GM12878 (cell line): ENCODE measurements around the gene TRPC4.

Experiments
- CREB1 ChIP-seq: IDR thresholded peaks from 2 replicates; pipeline ENCODE4 v1.6.1; 2012; ENCODE audit warnings: low read depth, mild to moderate bottlenecking, inconsistent platforms
- CTCF ChIP-seq, 3 experiments: IDR thresholded peaks in 2 of 3; conservative IDR thresholded peaks in 1 of 3; 2 replicates each; pipeline ENCODE4 v1.5.1; 2011; ENCODE audit warnings: low read depth in 3 of 3, low read length in 3 of 3, mild to moderate bottlenecking in 3 of 3, control low read depth in 2 of 3, moderate library complexity in 2 of 3, inconsistent platforms in 1 of 3, mixed read lengths in 1 of 3; ENCODE audit not compliant: control insufficient read depth in 2 of 3, insufficient read depth in 1 of 3; ENCODE audit errors: extremely low read depth in 1 of 3
- EP300 ChIP-seq, 2 experiments: fragments of 150-350 bp in 1 of 2; IDR thresholded peaks; 2 replicates each; pipeline ENCODE4 v1.6.1; 2011 to 2012; ENCODE audit warnings: low read depth in 2 of 2, low read length in 2 of 2, borderline replicate concordance in 1 of 2, improper control_type of control experiment in 1 of 2, inconsistent platforms in 1 of 2; ENCODE audit not compliant: control insufficient read depth in 1 of 2
- EZH2 ChIP-seq: IDR thresholded peaks from 2 replicates; pipeline ENCODE4 v1.6.1; 2012; ENCODE audit warnings: low read depth, mild to moderate bottlenecking, control low read depth, inconsistent platforms, low read length, borderline replicate concordance; ENCODE audit not compliant: control insufficient read depth
- GABPA ChIP-seq: IDR thresholded peaks from 2 replicates; pipeline ENCODE4 v1.6.1; 2014; ENCODE audit warnings: antibody characterized with exemption, low read depth, mild to moderate bottlenecking, inconsistent platforms
- HSF1 ChIP-seq: fragments of 150-350 bp; IDR thresholded peaks from 2 replicates; pipeline ENCODE4 v1.6.1; 2014; ENCODE audit warnings: mild to moderate bottlenecking, low read depth, low read length
- NFIC ChIP-seq: IDR thresholded peaks from 2 replicates; pipeline ENCODE4 v1.6.1; 2012; ENCODE audit warnings: low read depth, mild to moderate bottlenecking, inconsistent platforms, low read length, moderate library complexity
- NR2C1 ChIP-seq: fragments of 450-650 bp; IDR thresholded peaks from 2 replicates; pipeline ENCODE4 v1.6.1; 2017; ENCODE audit warnings: antibody characterized with exemption, mild to moderate bottlenecking, moderate library complexity
- RAD21 ChIP-seq: IDR thresholded peaks from 2 replicates; pipeline ENCODE4 v1.6.1; 2011; ENCODE audit warnings: mild to moderate bottlenecking, low read depth, low read length, moderate library complexity; ENCODE audit not compliant: insufficient read depth
- SREBF1 ChIP-seq: IDR thresholded peaks from 2 replicates; pipeline ENCODE4 v1.6.1; 2012; ENCODE audit warnings: mild to moderate bottlenecking, low read length

GRCh38 chr13:37869506-37869755 lies 141 bp downstream of the TRPC4 start:
- TF ChIP-seq SREBF1 (no peak), EP300 (IDR thresholded peaks at IDR 0.05; ENCODE audit: borderline replicate concordance in 1 of 2, control insufficient read depth in 1 of 2, low read depth in 2 of 2, low read length in 2 of 2) (no peak), HSF1 (no peak), NFIC (no peak), GABPA (no peak), EZH2 (no peak), RAD21 (no peak), CTCF (IDR thresholded peaks at IDR 0.05 in 2 of 3, conservative IDR thresholded peaks at IDR 0.05 in 1 of 3; ENCODE audit: control insufficient read depth in 2 of 3, extremely low read depth in 1 of 3, insufficient read depth in 1 of 3, low read depth in 3 of 3, low read length in 3 of 3) (no peak), NR2C1 (no peak), CREB1 (no peak)
